ENCODE measurements around the gene SCFD1. TPM values are rescaled to one million over a fixed set of nuclear protein-coding genes. Genes with fewer than 3 reads are reported as not detected.

The SCFD1 gene
- total and polyA plus RNA-seq, 2 donors from 2014 or later: 52.0 to 74.4 TPM

DNA sequence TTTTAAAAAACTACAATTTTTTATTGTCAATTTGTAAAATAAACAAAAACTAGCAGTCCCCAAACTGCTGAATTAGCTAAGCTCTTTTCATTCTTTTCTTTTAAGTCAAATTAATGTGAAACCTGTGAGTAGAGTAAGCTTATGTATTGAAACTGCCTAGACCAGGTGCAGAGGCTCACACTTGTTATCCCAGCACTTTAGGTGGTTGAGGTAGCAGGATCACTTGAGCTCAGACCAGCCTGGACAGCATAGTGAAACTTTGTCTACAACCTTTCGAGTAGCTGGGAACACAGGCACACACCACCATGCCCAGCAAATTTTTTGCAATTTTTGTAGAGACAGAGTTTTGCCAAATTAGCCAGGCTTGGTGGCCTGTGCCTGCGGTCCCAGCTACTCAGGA is 26.4 kb downstream of the SCFD1 start:
- H3K27ac ChIP-seq (ENCODE audit: low read depth in 2 of 2, low read length in 2 of 2): no peak overlapping the region
- no peaks in the 10 kb centered on the region for H3K27me3 ChIP-seq (ENCODE audit: control insufficient read depth, insufficient read depth, low read length)
- peaks cover 0 to 14% (median 3%) of the 10 kb centered on the region in 3 donors for H3K9me3 ChIP-seq (ENCODE audit: control insufficient read depth in 2 of 3, insufficient read depth in 1 of 3, low read length in 3 of 3)
- H3K4me3 ChIP-seq (ENCODE audit: low read length in 3 of 3): no peak overlapping the region
- no peak for DNase-seq
- TF ChIP-seq, protein P1, sequence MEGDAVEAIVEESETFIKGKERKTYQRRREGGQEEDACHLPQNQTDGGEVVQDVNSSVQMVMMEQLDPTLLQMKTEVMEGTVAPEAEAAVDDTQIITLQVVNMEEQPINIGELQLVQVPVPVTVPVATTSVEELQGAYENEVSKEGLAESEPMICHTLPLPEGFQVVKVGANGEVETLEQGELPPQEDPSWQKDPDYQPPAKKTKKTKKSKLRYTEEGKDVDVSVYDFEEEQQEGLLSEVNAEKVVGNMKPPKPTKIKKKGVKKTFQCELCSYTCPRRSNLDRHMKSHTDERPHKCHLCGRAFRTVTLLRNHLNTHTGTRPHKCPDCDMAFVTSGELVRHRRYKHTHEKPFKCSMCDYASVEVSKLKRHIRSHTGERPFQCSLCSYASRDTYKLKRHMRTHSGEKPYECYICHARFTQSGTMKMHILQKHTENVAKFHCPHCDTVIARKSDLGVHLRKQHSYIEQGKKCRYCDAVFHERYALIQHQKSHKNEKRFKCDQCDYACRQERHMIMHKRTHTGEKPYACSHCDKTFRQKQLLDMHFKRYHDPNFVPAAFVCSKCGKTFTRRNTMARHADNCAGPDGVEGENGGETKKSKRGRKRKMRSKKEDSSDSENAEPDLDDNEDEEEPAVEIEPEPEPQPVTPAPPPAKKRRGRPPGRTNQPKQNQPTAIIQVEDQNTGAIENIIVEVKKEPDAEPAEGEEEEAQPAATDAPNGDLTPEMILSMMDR (IDR thresholded peaks at IDR 0.05; ENCODE audit: borderline replicate concordance, extremely low read depth, insufficient read depth): no peak
- intact Hi-C loops (cut with DNase I): no loop called here
- H3K9ac ChIP-seq (ENCODE audit: low read length in 3 of 3): no peak overlapping the region
- H3K36me3 ChIP-seq (ENCODE audit: control insufficient read depth in 2 of 3, insufficient read depth in 3 of 3, low read length in 3 of 3): peaks cover 14 to 21% (median 15%) of the 10 kb centered on the region in 3 donors
- FAIRE-seq: no peak
- H3K4me1 ChIP-seq (ENCODE audit: control insufficient read depth in 2 of 3, insufficient read depth in 2 of 3, low read depth in 1 of 3, low read length in 3 of 3): no peaks in the 10 kb centered on the region

DNA sequence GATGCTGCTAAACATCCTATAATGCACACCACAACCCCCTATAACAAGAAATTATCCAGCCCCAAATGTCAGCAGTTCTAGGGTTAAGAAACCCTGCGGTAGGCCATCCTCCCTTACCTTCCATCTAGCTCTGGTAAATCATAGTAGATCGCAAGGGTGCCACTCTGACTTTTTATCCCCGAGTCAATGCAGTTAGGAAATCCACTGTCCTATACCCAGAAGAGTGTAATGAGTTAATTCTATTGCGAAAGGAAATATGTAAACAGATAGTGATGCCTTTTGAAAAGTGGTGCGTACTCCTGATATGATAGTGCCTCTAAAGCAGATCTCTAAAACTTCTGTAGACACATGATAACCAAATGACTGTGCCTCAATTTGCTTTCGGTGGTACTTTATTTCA is 29.8 kb downstream of the SCFD1 start:
- Histone ChIP-seq H3K27me3 (ENCODE audit: control insufficient read depth, insufficient read depth, low read length) (no peaks in the 10 kb centered on the region), H3K9me3 (ENCODE audit: control insufficient read depth in 2 of 3, insufficient read depth in 1 of 3, low read length in 3 of 3) (no peaks in the 10 kb centered on the region), H3K36me3 (ENCODE audit: control insufficient read depth in 2 of 3, insufficient read depth in 3 of 3, low read length in 3 of 3) (peaks cover 6 to 25% (median 20%) of the 10 kb centered on the region in 3 donors), H3K9ac (ENCODE audit: low read length in 3 of 3) (no peak overlapping the region), H3K4me1 (ENCODE audit: control insufficient read depth in 2 of 3, insufficient read depth in 2 of 3, low read depth in 1 of 3, low read length in 3 of 3) (no peaks in the 10 kb centered on the region), H3K4me3 (ENCODE audit: low read length in 3 of 3) (no peak overlapping the region), H3K27ac (ENCODE audit: low read depth in 2 of 2, low read length in 2 of 2) (no peak overlapping the region)
- intact Hi-C loops (cut with DNase I): no loop called here
- FAIRE-seq: no peak
- DNase-seq: no peak
- TF ChIP-seq, protein P1 (IDR thresholded peaks at IDR 0.05; ENCODE audit: borderline replicate concordance, extremely low read depth, insufficient read depth): no peak

DNA sequence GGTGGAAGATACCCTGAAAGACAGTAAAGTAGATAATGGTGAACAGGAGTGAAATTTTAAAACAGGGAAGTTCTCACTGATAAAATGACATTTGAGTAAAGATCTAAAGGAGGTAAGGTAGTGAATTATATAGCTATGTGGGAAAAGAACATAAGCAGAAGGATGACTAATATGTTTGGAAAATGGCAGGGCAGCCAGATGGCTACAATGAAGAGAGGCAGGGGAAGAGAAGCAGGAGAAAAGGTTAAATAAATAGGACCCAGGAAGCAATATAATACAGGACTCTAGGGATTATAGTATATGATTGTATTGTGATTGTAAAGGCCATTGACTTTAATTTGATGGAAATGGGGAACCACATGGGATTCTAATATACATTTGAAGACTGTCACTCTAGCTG is 33.0 kb downstream of the SCFD1 start:
- no peak for DNase-seq
- no peak overlapping the region for H3K9ac ChIP-seq (ENCODE audit: low read length in 3 of 3)
- H3K27ac ChIP-seq (ENCODE audit: low read depth in 2 of 2, low read length in 2 of 2): no peak overlapping the region
- FAIRE-seq: no peak
- H3K4me3 ChIP-seq (ENCODE audit: low read length in 3 of 3): no peak overlapping the region
- H3K4me1 ChIP-seq (ENCODE audit: control insufficient read depth in 2 of 3, insufficient read depth in 2 of 3, low read depth in 1 of 3, low read length in 3 of 3): no peaks in the 10 kb centered on the region
- no peaks in the 10 kb centered on the region for H3K27me3 ChIP-seq (ENCODE audit: control insufficient read depth, insufficient read depth, low read length)
- TF ChIP-seq, protein P1 (IDR thresholded peaks at IDR 0.05; ENCODE audit: borderline replicate concordance, extremely low read depth, insufficient read depth): no peak
- no peaks in the 10 kb centered on the region for H3K9me3 ChIP-seq (ENCODE audit: control insufficient read depth in 2 of 3, insufficient read depth in 1 of 3, low read length in 3 of 3)
- H3K36me3 ChIP-seq (ENCODE audit: control insufficient read depth in 2 of 3, insufficient read depth in 3 of 3, low read length in 3 of 3): peaks cover 6 to 23% (median 18%) of the 10 kb centered on the region in 3 donors
- intact Hi-C loops (cut with DNase I): no loop called here

DNA sequence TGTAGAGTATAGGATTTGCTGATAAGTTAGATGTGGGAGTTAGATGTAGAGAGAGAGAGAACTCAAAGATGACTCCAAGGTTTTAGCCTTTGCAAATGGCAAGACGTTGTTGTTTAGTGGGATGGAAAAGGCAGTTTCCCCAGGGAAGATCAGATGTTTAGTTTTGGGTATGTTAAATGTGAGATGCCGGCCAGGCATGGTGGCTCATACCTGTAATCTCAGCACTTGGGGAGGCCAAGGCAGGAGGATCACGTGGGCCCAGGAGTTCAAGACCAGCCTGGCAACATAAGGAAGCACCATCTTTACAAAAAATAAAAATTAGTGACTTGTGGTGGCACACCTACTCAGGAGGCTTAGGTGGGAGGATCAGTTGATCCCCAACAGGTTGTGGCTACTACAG is 33.5 kb downstream of the SCFD1 start:
- no peak overlapping the region for H3K27ac ChIP-seq (ENCODE audit: low read depth in 2 of 2, low read length in 2 of 2)

More for the DNA sequence above, 33.5 kb downstream of the SCFD1 start:
- intact Hi-C loops (cut with DNase I): no loop called here
- Histone ChIP-seq H3K9ac (ENCODE audit: low read length in 3 of 3) (no peak overlapping the region), H3K27me3 (ENCODE audit: control insufficient read depth, insufficient read depth, low read length) (no peaks in the 10 kb centered on the region), H3K36me3 (ENCODE audit: control insufficient read depth in 2 of 3, insufficient read depth in 3 of 3, low read length in 3 of 3) (peaks cover 6 to 25% (median 17%) of the 10 kb centered on the region in 3 donors), H3K4me1 (ENCODE audit: control insufficient read depth in 2 of 3, insufficient read depth in 2 of 3, low read depth in 1 of 3, low read length in 3 of 3) (no peaks in the 10 kb centered on the region), H3K4me3 (ENCODE audit: low read length in 3 of 3) (no peak overlapping the region), H3K9me3 (ENCODE audit: control insufficient read depth in 2 of 3, insufficient read depth in 1 of 3, low read length in 3 of 3) (no peaks in the 10 kb centered on the region)
- no peak for FAIRE-seq
- DNase-seq: no peak
- TF ChIP-seq, protein P1 (IDR thresholded peaks at IDR 0.05; ENCODE audit: borderline replicate concordance, extremely low read depth, insufficient read depth): no peak

Data from kidney (tissue), 14 donors.